Astrocyte (in vitro differentiated cells and primary cell): Measurements from ENCODE around the gene RPS6KA2.

ENCODE experiments used
- CTCF ChIP-seq: IDR thresholded peaks from 2 replicates; pipeline ENCODE4 v1.5.1; 2011; ENCODE audit warnings: low read depth, mild to moderate bottlenecking, inconsistent platforms, low read length, moderate library complexity; ENCODE audit not compliant: insufficient read depth
- EZH2 ChIP-seq: IDR thresholded peaks from 2 replicates; pipeline ENCODE4 v1.6.1; 2012; ENCODE audit warnings: mild to moderate bottlenecking, low read length, inconsistent platforms; ENCODE audit not compliant: insufficient read depth

GRCh38 chr6:166449641-166450040 lies 177.4 kb downstream of the RPS6KA2 start:
- TF ChIP-seq CTCF: no peak
- no peak for TF ChIP-seq EZH2
